LNCAP (cell line): Measurements from ENCODE around the gene SMYD3.

Experiments
- CTCF ChIP-seq: fragments of 450-650 bp; IDR thresholded peaks from 2 replicates; pipeline ENCODE4 v1.5.1; 2017; ENCODE audit warnings: mild to moderate bottlenecking

Gene SMYD3

GRCh38 chr1:246338546-246338945 is 168.5 kb downstream of the SMYD3 start:
- no peak for TF ChIP-seq CTCF

- TF ChIP-seq CTCF: no peak
Measured at GRCh38 chr1:246338098-246338497, 169.0 kb downstream of the SMYD3 start.

GRCh38 chr1:246335151-246335550 is 171.9 kb downstream of the SMYD3 start:
- TF ChIP-seq CTCF: no peak

GRCh38 chr1:246333855-246334254 is 173.2 kb downstream of the SMYD3 start:
- no peak for TF ChIP-seq CTCF

GRCh38 chr1:246332078-246332477 is 175.0 kb downstream of the SMYD3 start:
- TF ChIP-seq CTCF: no peak

GRCh38 chr1:246329900-246330299 is 177.2 kb downstream of the SMYD3 start:
- TF ChIP-seq CTCF: no peak

- no peak for TF ChIP-seq CTCF
Measured at GRCh38 chr1:246324711-246325110, 182.4 kb downstream of the SMYD3 start.

- TF ChIP-seq CTCF: no peak
Measured at GRCh38 chr1:246320286-246320685, 186.8 kb downstream of the SMYD3 start.
